H1 (cell line): Measurements from ENCODE around the gene CHD5. TPM values are rescaled to one million over a fixed set of nuclear protein-coding genes. Genes with fewer than 3 reads are reported as not detected.

ENCODE experiments used
- EP300 ChIP-seq, 2 experiments: IDR thresholded peaks; 1 replicate in 1 of 2; 2 replicates in 1 of 2; pipeline ENCODE4 v1.6.1; 2011 to 2012; ENCODE audit warnings: low read depth in 2 of 2, low read length in 2 of 2, mild to moderate bottlenecking in 2 of 2, borderline replicate concordance in 1 of 2, inconsistent platforms in 1 of 2, moderate library complexity in 1 of 2
- polyA plus RNA-seq, 7 experiments: library from polyadenylated mRNA; depleted of rRNA in 3 of 7; stranded (reverse) in 5 of 7; unstranded in 2 of 7; fragments of >200 nt in 5 of 7; fragments of 200-250 nt in 2 of 7; gene quantifications; 1 replicate in 5 of 7; 2 replicates in 1 of 7; 4 replicates in 1 of 7; pipeline versions ENCODE4 v1.2.1 to v1.2.3, GENCODE V29; 2011 to 2013; ENCODE audit warnings: missing spikeins in 2 of 7, mixed read lengths in 2 of 7
- total RNA-seq: library from RNA; stranded (reverse); fragmentation: NEBNext Ultra II Directional; extraction: Animal tissue kit (Norgen Biotek cat#: 25700); gene quantifications from 2 replicates; pipeline ENCODE4 v1.2.1, GENCODE V29; 2021

Gene CHD5
- total and polyA plus RNA-seq, 2 of the 8 experiments (the other 6 are each of a cell fraction or from before 2014, with no cell fraction given), result 0.42 to 1.8 TPM

GRCh38 chr1:6177681-6178380, 2.3 kb downstream of the CHD5 start (continued):
- no peak for TF ChIP-seq EP300 (IDR thresholded peaks at IDR 0.05; ENCODE audit: borderline replicate concordance in 1 of 2, low read depth in 2 of 2, low read length in 2 of 2)
- TF ChIP-seq, all 59 proteins: peak for 0
